CD14-positive monocyte (primary cell): ENCODE data around the gene HOXA7. TPM values are rescaled to one million over a fixed set of nuclear protein-coding genes. Genes with fewer than 3 reads are reported as not detected.

Experiments used
- DNase-seq, 3 donors: peaks; one replicate each; pipeline ENCODE4 v3.0.0-alpha.2; 2011 to 2022
- H2AFZ ChIP-seq: 2 replicates; pipeline ENCODE4 v1.6.0; 2012; ENCODE audit warnings: mild to moderate bottlenecking, low read depth, low read length, inconsistent platforms; ENCODE audit not compliant: insufficient read depth, poor library complexity, severe bottlenecking
- H3K27ac ChIP-seq, 2 donors: 1 replicate in 1 of 2; 2 replicates in 1 of 2; pipeline ENCODE4 v1.5.1; 2012 to 2013; ENCODE audit warnings: low read length in 2 of 2, control low read depth in 1 of 2, inconsistent platforms in 1 of 2, low read depth in 1 of 2, mild to moderate bottlenecking in 1 of 2
- H3K27me3 ChIP-seq, 2 donors: one replicate each; pipeline versions ENCODE4 v1.6.0 to v1.6.1; 2011 to 2013; ENCODE audit warnings: low read length in 2 of 2; ENCODE audit not compliant: control insufficient read depth in 2 of 2, insufficient read depth in 2 of 2
- H3K36me3 ChIP-seq, 2 donors: replicated peaks in 1 of 2; 1 replicate in 1 of 2; 2 replicates in 1 of 2; pipeline versions ENCODE4 v1.5.1 to v1.6.1; 2012 to 2013; ENCODE audit warnings: low read length in 2 of 2, control low read depth in 1 of 2, inconsistent platforms in 1 of 2, mild to moderate bottlenecking in 1 of 2; ENCODE audit not compliant: insufficient read depth in 2 of 2, control insufficient read depth in 1 of 2
- H3K4me1 ChIP-seq, 2 donors: 1 replicate in 1 of 2; 2 replicates in 1 of 2; pipeline versions ENCODE4 v1.5.1 to v1.6.1; 2012 to 2013; ENCODE audit warnings: low read length in 2 of 2, control low read depth in 1 of 2, inconsistent platforms in 1 of 2, mild to moderate bottlenecking in 1 of 2, moderate library complexity in 1 of 2; ENCODE audit not compliant: insufficient read depth in 2 of 2, control insufficient read depth in 1 of 2
- H3K4me2 ChIP-seq: replicated peaks from 2 replicates; pipeline ENCODE3; 2012; ENCODE audit warnings: low read length, moderate library complexity, mild to moderate bottlenecking; ENCODE audit not compliant: poor library complexity, severe bottlenecking; ENCODE audit errors: extremely low read depth
- H3K4me3 ChIP-seq, 3 experiments: fragments of 200-600 bp in 1 of 3; sonication (generic) in 1 of 3; replicated peaks in 1 of 3; 1 replicate in 2 of 3; 2 replicates in 1 of 3; pipeline ENCODE4 v1.5.1; 2011 to 2013; ENCODE audit warnings: low read length in 3 of 3, mild to moderate bottlenecking in 3 of 3, control low read depth in 2 of 3, low read depth in 2 of 3, inconsistent platforms in 1 of 3, moderate library complexity in 1 of 3
- H3K79me2 ChIP-seq: 2 replicates; pipeline ENCODE4 v1.6.0; 2012; ENCODE audit warnings: mild to moderate bottlenecking, control low read depth, inconsistent platforms, low read length, moderate library complexity; ENCODE audit not compliant: insufficient read depth
- H3K9ac ChIP-seq: 2 replicates; pipeline ENCODE4 v1.6.0; 2017; ENCODE audit warnings: low read length, mild to moderate bottlenecking; ENCODE audit not compliant: insufficient read depth, poor library complexity, severe bottlenecking
- H3K9me3 ChIP-seq, 2 donors: replicated peaks in 1 of 2; 1 replicate in 1 of 2; 2 replicates in 1 of 2; pipeline versions ENCODE4 v1.5.1 to v1.6.1; 2012 to 2013; ENCODE audit warnings: low read length in 2 of 2, control low read depth in 1 of 2; ENCODE audit not compliant: control insufficient read depth in 1 of 2, insufficient read depth in 1 of 2
- H4K20me1 ChIP-seq: 2 replicates; pipeline ENCODE4 v1.6.0; 2012; ENCODE audit warnings: mild to moderate bottlenecking, low read length, control low read depth, moderate library complexity; ENCODE audit not compliant: insufficient read depth
- H3K27ac Mint-ChIP-seq, 7 donors: one replicate each; pipeline ENCODE4 v1.8.0; 2020; ENCODE audit warnings: mild to moderate bottlenecking in 7 of 7, mixed read lengths in 7 of 7, moderate library complexity in 6 of 7, inconsistent platforms in 2 of 7
- H3K27me3 Mint-ChIP-seq, 3 donors: one replicate each; pipeline ENCODE4 v1.8.0; 2021 to 2022; ENCODE audit warnings: low read depth in 3 of 3, mild to moderate bottlenecking in 3 of 3, mixed read lengths in 3 of 3, moderate library complexity in 3 of 3, inconsistent platforms in 1 of 3
- H3K36me3 Mint-ChIP-seq, 2 donors: one replicate each; pipeline ENCODE4 v1.8.0; 2020; ENCODE audit warnings: mixed read lengths in 2 of 2, inconsistent platforms in 1 of 2, mild to moderate bottlenecking in 1 of 2
- H3K4me1 Mint-ChIP-seq: one replicate; pipeline ENCODE4 v1.8.0; 2020; ENCODE audit warnings: mild to moderate bottlenecking, mixed read lengths
- H3K4me3 Mint-ChIP-seq, 2 donors: one replicate each; pipeline ENCODE4 v1.8.0; 2020; ENCODE audit warnings: mild to moderate bottlenecking in 2 of 2, mixed read lengths in 2 of 2, moderate library complexity in 1 of 2
- H3K9me3 Mint-ChIP-seq, 7 donors: one replicate each; pipeline ENCODE4 v1.8.0; 2020 to 2022; ENCODE audit warnings: mixed read lengths in 7 of 7, mild to moderate bottlenecking in 6 of 7, moderate library complexity in 6 of 7, inconsistent platforms in 2 of 7
- WGBS: methylation state at CpG from one replicate; pipeline ENCODE4 v1.1.5; 2013; ENCODE audit warnings: missing lambda C conversion rate; ENCODE audit not compliant: insufficient coverage; 5-methylcytosine and 5-hydroxymethylcytosine counted together
- intact Hi-C, 2 donors: fragments of 100-400 bp; cut with micrococcal nuclease; formaldehyde crosslinking; loops; one replicate each; pipeline versions ENCODE4 v1.15.0 to v1.15.1; 2023
- polyA plus RNA-seq, 3 donors: library from polyadenylated mRNA; depleted of rRNA in 1 of 3; unstranded in 2 of 3; stranded (reverse) in 1 of 3; fragments of 300-500 nt in 2 of 3; fragments of >200 nt in 1 of 3; fragmentation: Illumina TruSeq in 2 of 3; gene quantifications; 1 replicate in 2 of 3; 2 replicates in 1 of 3; pipeline ENCODE4 v1.2.3, GENCODE V29; 2012 to 2021
- TF ChIP-seq, protein P1 (sequence below): fragments of 200-600 bp; IDR thresholded peaks from one replicate; pipeline ENCODE4 v1.8.0; 2022; ENCODE audit warnings: antibody characterized with exemption, mild to moderate bottlenecking

Gene HOXA7
- polyA plus RNA-seq, 3 donors: not detected

DNA sequence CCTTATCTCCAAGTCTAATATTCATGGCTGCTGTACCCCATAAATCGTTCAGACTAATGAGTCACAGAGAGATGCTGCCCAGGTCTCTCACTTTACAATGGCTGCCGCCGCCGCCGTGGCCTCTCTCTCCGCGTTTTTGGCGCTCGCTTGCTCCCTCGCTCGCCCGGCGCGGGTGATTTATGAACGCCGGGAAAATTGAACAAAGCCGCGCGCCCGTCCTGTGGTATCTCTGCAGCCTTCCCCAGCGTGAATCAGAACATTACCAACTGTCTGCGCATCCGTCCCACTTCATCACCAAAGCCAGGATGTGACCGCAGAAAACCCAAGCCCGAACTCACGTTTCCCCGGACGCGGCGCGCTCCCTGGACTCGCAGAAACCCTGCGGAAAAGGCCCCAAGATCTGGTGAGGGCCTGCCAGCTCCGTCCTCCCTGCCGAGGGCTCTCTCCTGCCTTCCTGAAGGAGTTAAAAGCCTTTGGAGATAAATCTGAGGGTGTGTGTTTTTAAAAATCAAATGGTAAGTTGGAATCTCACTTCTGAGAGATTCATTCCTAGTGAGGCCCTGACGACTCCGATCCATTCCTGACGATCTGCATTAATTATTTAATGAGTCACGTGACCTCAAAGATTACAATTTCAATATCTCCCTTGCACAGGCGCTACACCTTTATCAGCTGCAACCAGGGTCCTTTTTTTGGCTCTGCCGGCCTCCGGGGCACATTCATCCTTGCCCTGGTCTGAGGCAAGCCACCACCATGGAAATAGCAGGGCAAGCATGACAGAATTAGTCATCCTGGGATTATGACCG is 32.2 kb downstream of the HOXA7 start:
- WGBS: 97% methylated on average over 38 of the region's 43 CpGs
- Histone ChIP-seq H2AFZ (no peak overlapping the region), H3K4me2 (no peak overlapping the region), H3K36me3 (no peaks in the 10 kb centered on the region), H3K4me1 (no peaks in the 10 kb centered on the region), H4K20me1 (no peaks in the 10 kb centered on the region), H3K9ac (no peak overlapping the region), H3K27me3 (no peaks in the 10 kb centered on the region), H3K27ac (no peak overlapping the region), H3K79me2 (no peaks in the 10 kb centered on the region), H3K4me3 (no peak overlapping the region), H3K9me3 (no peaks in the 10 kb centered on the region)
- Mint-ChIP-seq H3K4me3 (no peak overlapping the region), H3K27ac (no peak overlapping the region), H3K9me3 (peaks cover 0 to 3% (median 0%) of the 10 kb centered on the region in 7 donors), H3K27me3 (peaks cover 4 to 7% (median 4%) of the 10 kb centered on the region in 3 donors), H3K4me1 (peaks cover 6% of the 10 kb centered on the region), H3K36me3 (peaks cover 0 to 2% of the 10 kb centered on the region in 2 donors)
- intact Hi-C loops: no loop called here
- TF ChIP-seq, protein P1, sequence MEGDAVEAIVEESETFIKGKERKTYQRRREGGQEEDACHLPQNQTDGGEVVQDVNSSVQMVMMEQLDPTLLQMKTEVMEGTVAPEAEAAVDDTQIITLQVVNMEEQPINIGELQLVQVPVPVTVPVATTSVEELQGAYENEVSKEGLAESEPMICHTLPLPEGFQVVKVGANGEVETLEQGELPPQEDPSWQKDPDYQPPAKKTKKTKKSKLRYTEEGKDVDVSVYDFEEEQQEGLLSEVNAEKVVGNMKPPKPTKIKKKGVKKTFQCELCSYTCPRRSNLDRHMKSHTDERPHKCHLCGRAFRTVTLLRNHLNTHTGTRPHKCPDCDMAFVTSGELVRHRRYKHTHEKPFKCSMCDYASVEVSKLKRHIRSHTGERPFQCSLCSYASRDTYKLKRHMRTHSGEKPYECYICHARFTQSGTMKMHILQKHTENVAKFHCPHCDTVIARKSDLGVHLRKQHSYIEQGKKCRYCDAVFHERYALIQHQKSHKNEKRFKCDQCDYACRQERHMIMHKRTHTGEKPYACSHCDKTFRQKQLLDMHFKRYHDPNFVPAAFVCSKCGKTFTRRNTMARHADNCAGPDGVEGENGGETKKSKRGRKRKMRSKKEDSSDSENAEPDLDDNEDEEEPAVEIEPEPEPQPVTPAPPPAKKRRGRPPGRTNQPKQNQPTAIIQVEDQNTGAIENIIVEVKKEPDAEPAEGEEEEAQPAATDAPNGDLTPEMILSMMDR: no peak
- DNase-seq: no peak

DNA sequence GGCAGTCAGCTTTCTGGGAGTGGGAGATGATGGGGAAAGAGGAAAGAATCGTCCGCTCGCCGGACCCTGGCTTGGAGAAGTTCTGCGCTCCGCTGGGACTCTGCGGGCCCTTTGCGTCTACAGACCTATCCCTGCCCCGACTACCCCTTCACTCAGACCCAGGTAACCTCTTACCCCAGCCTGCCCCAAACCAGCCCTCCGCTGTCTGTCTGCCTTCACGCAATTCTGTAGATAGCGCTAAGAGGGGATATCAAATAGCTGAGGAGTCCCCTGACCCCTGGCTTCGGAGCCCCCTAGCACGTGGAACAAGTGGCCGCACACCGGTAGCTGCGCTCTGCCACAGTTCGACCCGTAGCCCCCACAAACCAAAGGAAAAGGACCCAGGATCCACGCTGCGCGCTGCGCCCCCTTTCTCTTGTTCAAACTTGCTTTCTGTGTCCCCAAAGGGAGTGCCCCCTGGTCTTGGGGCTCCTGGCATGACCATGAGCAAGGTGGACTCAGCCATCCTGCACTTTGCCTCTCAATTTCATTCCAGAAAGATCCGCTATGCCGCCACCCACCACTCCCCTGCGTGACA is 32.9 kb downstream of the HOXA7 start:
- no peak overlapping the region for H3K4me3 Mint-ChIP-seq
- no peaks in the 10 kb centered on the region for H4K20me1 ChIP-seq
- 98% methylated on average over 14 of the region's 26 CpGs for WGBS
- H3K36me3 Mint-ChIP-seq: no peaks in the 10 kb centered on the region
- H3K4me1 Mint-ChIP-seq: peaks cover 6% of the 10 kb centered on the region
- no peak overlapping the region for H3K27ac Mint-ChIP-seq
- H3K27me3 ChIP-seq: no peaks in the 10 kb centered on the region
- TF ChIP-seq, protein P1: no peak
- no peaks in the 10 kb centered on the region for H3K9me3 ChIP-seq
- no peak for DNase-seq
- no peaks in the 10 kb centered on the region for H3K36me3 ChIP-seq
- H3K79me2 ChIP-seq: no peaks in the 10 kb centered on the region
- H3K27me3 Mint-ChIP-seq: peaks cover 3 to 6% (median 5%) of the 10 kb centered on the region in 3 donors
- intact Hi-C loops: no loop called here
- no peak overlapping the region for H3K4me3 ChIP-seq
- no peak overlapping the region for H3K4me2 ChIP-seq
- H3K9ac ChIP-seq: no peak overlapping the region
- H3K4me1 ChIP-seq: no peaks in the 10 kb centered on the region
- peaks cover 0 to 3% (median 0%) of the 10 kb centered on the region in 7 donors for H3K9me3 Mint-ChIP-seq
- H3K27ac ChIP-seq: no peak overlapping the region
- no peak overlapping the region for H2AFZ ChIP-seq
